ENCODE data around the gene MYO19. TPM values are rescaled to one million over a fixed set of nuclear protein-coding genes. Genes with fewer than 3 reads are reported as not detected.

The MYO19 gene
- total RNA-seq, 1 donor from 2014 or later: 85.6 TPM

GRCh38 chr17:36501963-36502362 lies 32.7 kb downstream of the MYO19 start:
- Mint-ChIP-seq H3K9me3 (no peaks in the 10 kb centered on the region), H3K27ac (no peak overlapping the region)
- CTCF ChIA-PET: no interaction called here

DNA sequence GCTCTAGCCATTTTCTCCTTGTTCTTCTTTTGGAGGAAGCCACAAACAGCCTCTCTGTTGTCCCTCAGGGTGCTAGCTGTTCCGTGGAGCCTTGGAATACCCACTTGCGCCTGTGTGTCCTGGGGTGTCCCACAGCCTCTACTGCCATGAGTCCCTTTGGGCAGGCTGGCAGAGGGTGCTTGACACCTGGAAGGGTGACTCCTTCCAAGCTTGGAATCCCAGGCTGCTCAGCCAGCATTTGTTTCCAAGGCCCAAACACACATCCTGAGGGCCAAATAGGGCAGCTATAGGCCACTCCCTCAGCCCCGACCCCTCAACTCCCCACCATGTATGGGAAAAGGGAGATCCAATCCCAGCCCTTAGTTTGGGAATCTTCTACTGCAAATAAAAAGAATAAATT lies 33.3 kb downstream of the MYO19 start:
- H3K36me3 Mint-ChIP-seq (ENCODE audit: low read depth): peaks cover 58% of the 10 kb centered on the region
- H3K27me3 Mint-ChIP-seq: no peaks in the 10 kb centered on the region
- no peaks in the 10 kb centered on the region for H3K4me1 Mint-ChIP-seq
- no peak for ATAC-seq (ENCODE audit: low read depth)
- H3K4me3 Mint-ChIP-seq: no peak overlapping the region
- DNase-seq: no peak
- intact Hi-C loops (cut with micrococcal nuclease): no loop called here
- H3K27ac Mint-ChIP-seq: no peak overlapping the region
- POLR2A ChIA-PET: no interaction called here
- no peaks in the 10 kb centered on the region for H3K9me3 Mint-ChIP-seq
- TF ChIP-seq CTCF (IDR thresholded peaks at IDR 0.05): no peak
- CTCF ChIA-PET: no interaction called here

More at GRCh38 chr17:36501963-36502362, 32.7 kb downstream of the MYO19 start:
- no peak for DNase-seq
- H3K27me3 Mint-ChIP-seq: no peaks in the 10 kb centered on the region
- H3K4me1 Mint-ChIP-seq: no peaks in the 10 kb centered on the region
- POLR2A ChIA-PET: no interaction called here
- peaks cover 59% of the 10 kb centered on the region for H3K36me3 Mint-ChIP-seq (ENCODE audit: low read depth)
- no peak for TF ChIP-seq CTCF (IDR thresholded peaks at IDR 0.05)
- intact Hi-C loops (cut with micrococcal nuclease): no loop called here
- no peak overlapping the region for H3K4me3 Mint-ChIP-seq
- no peak for ATAC-seq (ENCODE audit: low read depth)

DNA sequence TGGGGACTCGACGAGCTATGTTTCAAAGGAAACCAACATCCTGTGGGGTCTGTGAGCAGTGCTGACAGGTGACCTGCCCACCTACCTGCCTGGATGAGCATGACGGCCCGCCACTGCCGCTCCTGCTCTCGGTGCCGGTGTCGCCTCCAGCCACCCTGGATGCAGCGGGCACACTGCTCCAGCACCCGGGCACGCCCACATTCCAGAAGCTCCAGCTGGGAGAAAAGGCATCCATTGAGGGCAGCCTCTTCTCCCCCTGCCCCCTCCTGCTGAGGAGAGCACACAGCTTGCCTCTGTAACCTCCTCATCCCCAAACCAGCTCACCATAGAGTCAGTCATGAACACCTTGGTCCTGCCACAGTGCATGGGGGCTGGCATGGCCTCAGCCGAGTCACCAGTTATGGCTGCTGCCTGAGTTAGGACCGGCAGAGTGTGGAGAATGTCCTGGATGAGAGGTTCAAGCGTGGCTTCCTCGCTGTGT lies 33.9 kb downstream of the MYO19 start:
- TF ChIP-seq CTCF (IDR thresholded peaks at IDR 0.05): no peak
- DNase-seq: no peak
- Mint-ChIP-seq H3K36me3 (ENCODE audit: low read depth) (peaks cover 59% of the 10 kb centered on the region), H3K27ac (no peak overlapping the region), H3K9me3 (no peaks in the 10 kb centered on the region), H3K27me3 (no peaks in the 10 kb centered on the region), H3K4me1 (no peaks in the 10 kb centered on the region), H3K4me3 (no peak overlapping the region)
- no peak for ATAC-seq (ENCODE audit: low read depth)
- intact Hi-C loops (cut with micrococcal nuclease): no loop called here
- CTCF ChIA-PET: no interaction called here
- POLR2A ChIA-PET: no interaction called here

- ATAC-seq (ENCODE audit: low read depth): no peak
- ChIA-PET CTCF (no interaction called here), POLR2A (no interaction called here)
- no peak overlapping the region for H3K4me3 Mint-ChIP-seq
- intact Hi-C loops (cut with micrococcal nuclease): no loop called here
- H3K4me1 Mint-ChIP-seq: no peaks in the 10 kb centered on the region
- no peak for TF ChIP-seq CTCF (IDR thresholded peaks at IDR 0.05)
- DNase-seq: no peak
- no peaks in the 10 kb centered on the region for H3K27me3 Mint-ChIP-seq
- H3K9me3 Mint-ChIP-seq: no peaks in the 10 kb centered on the region
- peaks cover 64% of the 10 kb centered on the region for H3K36me3 Mint-ChIP-seq (ENCODE audit: low read depth)
- H3K27ac Mint-ChIP-seq: no peak overlapping the region
Measured at GRCh38 chr17:36498560-36499300, 35.9 kb downstream of the MYO19 start.

GRCh38 chr17:36498155-36498554 lies 36.5 kb downstream of the MYO19 start:
- H3K4me1 Mint-ChIP-seq: no peaks in the 10 kb centered on the region
- DNase-seq (no peak), ATAC-seq (ENCODE audit: low read depth) (no peak)
- H3K9me3 Mint-ChIP-seq: no peaks in the 10 kb centered on the region
- intact Hi-C loops (cut with micrococcal nuclease): no loop called here
- ChIA-PET POLR2A (no interaction called here), CTCF (no interaction called here)
- peaks cover 64% of the 10 kb centered on the region for H3K36me3 Mint-ChIP-seq (ENCODE audit: low read depth)
- H3K27ac Mint-ChIP-seq: no peak overlapping the region
- no peak for TF ChIP-seq CTCF (IDR thresholded peaks at IDR 0.05)
- no peaks in the 10 kb centered on the region for H3K27me3 Mint-ChIP-seq
- no peak overlapping the region for H3K4me3 Mint-ChIP-seq

Measured in activated B cell treated with CpG ODN at 0.5 μM for 24 hours (primary cell).